Cardiac muscle cell (in vitro differentiated cells and primary cell): Measurements from ENCODE around the gene B4GALT5. TPM values are rescaled to one million over a fixed set of nuclear protein-coding genes. Genes with fewer than 3 reads are reported as not detected.
A peak's percentile ranks its signal among the peaks of the same experiment; 100 is the strongest.

ENCODE experiments used
- DNase-seq, 2 donors: peaks; one replicate each; pipeline versions ENCODE4 v3.0.0 to v3.0.0-alpha.2; 2010 to 2017; ENCODE audit warnings: low read depth in 1 of 2, low spot score in 1 of 2
- H3K27ac ChIP-seq: fragments of 200-600 bp; sonication (generic); 2 replicates; pipeline ENCODE4 v1.5.1; 2016
- H3K27me3 ChIP-seq: fragments of 200-600 bp; sonication (generic); 2 replicates; pipeline ENCODE4 v1.6.0; 2016; ENCODE audit warnings: control low read depth
- H3K36me3 ChIP-seq: fragments of 200-600 bp; sonication (generic); 2 replicates; pipeline ENCODE4 v1.5.1; 2016; ENCODE audit warnings: control low read depth
- H3K4me1 ChIP-seq: fragments of 200-600 bp; sonication (generic); 2 replicates; pipeline ENCODE4 v1.8.1; 2017; ENCODE audit warnings: low read depth, mild to moderate bottlenecking, mixed run types
- H3K4me3 ChIP-seq: fragments of 200-600 bp; sonication (generic); 2 replicates; pipeline ENCODE4 v1.5.1; 2016; ENCODE audit warnings: mild to moderate bottlenecking
- H3K9me3 ChIP-seq: fragments of 200-600 bp; sonication (generic); 2 replicates; pipeline ENCODE4 v1.5.1; 2017; ENCODE audit warnings: low read depth, mild to moderate bottlenecking, control low read depth
- CTCF ChIP-seq: IDR thresholded peaks from 2 replicates; pipeline ENCODE4 v1.5.1; 2012; ENCODE audit warnings: low read depth, mild to moderate bottlenecking, low read length
- polyA plus RNA-seq: library from polyadenylated mRNA; unstranded; fragments of >200 nt; fragmentation: Nextera tagmentation; extraction: Ambion mirVana; gene quantifications from 2 replicates; pipeline ENCODE4 v1.2.1, GENCODE V29; 2016
- total RNA-seq: library from RNA; depleted of rRNA; stranded (reverse); fragments of >200 nt; gene quantifications from 2 replicates; pipeline ENCODE4 v1.2.3, GENCODE V29; 2016

B4GALT5 gene
- total and polyA plus RNA-seq, 2 experiments from 2014 or later, result 11.5 to 26.5 TPM

GRCh38 chr20:49583669-49584417 lies 129.8 kb downstream of the B4GALT5 start:
- Histone ChIP-seq H3K27me3 (no peaks in the 10 kb centered on the region), H3K9me3 (no peaks in the 10 kb centered on the region), H3K4me3 (no peak overlapping the region), H3K36me3 (no peaks in the 10 kb centered on the region), H3K27ac (peak overlapping the region; percentile 16), H3K4me1 (no peaks in the 10 kb centered on the region)
- TF ChIP-seq CTCF, result peak; percentile 14
- peak; percentile 32 to 94 for DNase-seq

GRCh38 chr20:49583343-49583668 lies 130.4 kb downstream of the B4GALT5 start:
- TF ChIP-seq CTCF, result no peak
- no peaks in the 10 kb centered on the region for H3K4me1 ChIP-seq
- H3K36me3 ChIP-seq, result no peaks in the 10 kb centered on the region
- H3K27me3 ChIP-seq, result no peaks in the 10 kb centered on the region
- H3K9me3 ChIP-seq, result no peaks in the 10 kb centered on the region
- no peak for DNase-seq
- H3K27ac ChIP-seq, result peak overlapping the region; percentile 16
- no peak overlapping the region for H3K4me3 ChIP-seq

Other genes with a start within 250 kb of the B4GALT5 start
- gene KCNB1, start 231.2 kb downstream of the B4GALT5 start, total RNA-seq, result 0.06 and 0.07 TPM in 2 replicates
- 0.06 and 0.10 TPM in 2 replicates for gene KCNB1, start 231.2 kb downstream of the B4GALT5 start, polyA plus RNA-seq
- 5.3 and 7.8 TPM in 2 replicates for gene PTGIS, start 145.7 kb downstream of the B4GALT5 start, total RNA-seq
- gene PTGIS, start 145.7 kb downstream of the B4GALT5 start, polyA plus RNA-seq, result 2.1 and 6.1 TPM in 2 replicates
- 7.6 and 9.4 TPM in 2 replicates for gene SLC9A8, start 99.0 kb upstream of the B4GALT5 start, total RNA-seq
- 3.9 and 4.4 TPM in 2 replicates for gene SLC9A8, start 99.0 kb upstream of the B4GALT5 start, polyA plus RNA-seq
- gene SPATA2, start 201.7 kb upstream of the B4GALT5 start, total RNA-seq, result 5.8 and 6.0 TPM in 2 replicates
- 9.4 and 9.5 TPM in 2 replicates for gene SPATA2, start 201.7 kb upstream of the B4GALT5 start, polyA plus RNA-seq
- gene RNF114, start 222.5 kb upstream of the B4GALT5 start, total RNA-seq, result 158 and 269 TPM in 2 replicates
- gene RNF114, start 222.5 kb upstream of the B4GALT5 start, polyA plus RNA-seq, result 53.0 and 90.3 TPM in 2 replicates